Activated CD8-positive, alpha-beta memory T cell treated with anti-CD3 and anti-CD28 coated beads, Interleukin-2, amount 50 U/mL, for 24 hours (primary cell): ENCODE measurements around the gene ANKRD33B.

Experiments used
- DNase-seq: peaks from one replicate; pipeline ENCODE4 v3.0.0-alpha.2; 2020; ENCODE audit errors: extremely low read depth

Gene ANKRD33B

DNA sequence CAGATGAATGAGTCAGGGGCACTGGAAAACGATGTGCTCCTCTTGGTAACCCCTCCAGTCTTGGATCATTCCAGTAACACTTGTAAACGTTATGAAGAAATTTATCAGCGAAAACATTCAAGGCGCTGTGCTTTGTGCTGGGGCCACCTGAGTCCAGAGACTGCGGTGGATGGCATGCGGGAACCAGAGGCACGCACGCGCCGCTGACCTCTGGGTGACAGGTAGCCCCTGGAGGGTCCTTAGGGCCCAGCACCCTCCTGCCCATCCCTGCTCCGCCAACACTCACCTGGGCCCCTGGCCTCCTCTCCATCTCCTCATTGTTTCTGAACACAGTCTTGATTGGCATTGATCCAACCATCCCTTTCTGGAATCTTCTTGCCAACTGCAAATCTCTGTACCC lies 110.2 kb downstream of the ANKRD33B start:
- no peak for DNase-seq

DNA sequence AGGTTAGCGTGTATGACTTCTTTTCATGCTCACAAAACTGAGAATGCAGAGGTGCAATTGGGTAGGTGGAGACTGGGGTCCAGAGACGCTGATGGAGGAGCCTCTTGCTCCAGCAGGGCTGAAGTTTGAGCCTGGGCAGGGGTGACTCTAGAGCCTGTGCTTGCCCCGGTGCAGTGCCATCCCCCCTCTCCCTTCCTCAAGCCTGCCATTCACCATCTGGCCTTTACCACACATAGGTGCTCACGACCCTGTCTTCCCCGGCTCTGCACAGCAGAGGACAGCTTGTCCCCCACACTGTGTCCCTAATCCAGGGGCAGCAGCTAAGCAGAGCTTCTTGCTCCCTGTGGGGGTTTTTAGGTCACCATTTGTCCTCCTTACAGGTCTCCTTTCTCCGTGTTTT lies 110.7 kb downstream of the ANKRD33B start:
- DNase-seq = no peak

DNA sequence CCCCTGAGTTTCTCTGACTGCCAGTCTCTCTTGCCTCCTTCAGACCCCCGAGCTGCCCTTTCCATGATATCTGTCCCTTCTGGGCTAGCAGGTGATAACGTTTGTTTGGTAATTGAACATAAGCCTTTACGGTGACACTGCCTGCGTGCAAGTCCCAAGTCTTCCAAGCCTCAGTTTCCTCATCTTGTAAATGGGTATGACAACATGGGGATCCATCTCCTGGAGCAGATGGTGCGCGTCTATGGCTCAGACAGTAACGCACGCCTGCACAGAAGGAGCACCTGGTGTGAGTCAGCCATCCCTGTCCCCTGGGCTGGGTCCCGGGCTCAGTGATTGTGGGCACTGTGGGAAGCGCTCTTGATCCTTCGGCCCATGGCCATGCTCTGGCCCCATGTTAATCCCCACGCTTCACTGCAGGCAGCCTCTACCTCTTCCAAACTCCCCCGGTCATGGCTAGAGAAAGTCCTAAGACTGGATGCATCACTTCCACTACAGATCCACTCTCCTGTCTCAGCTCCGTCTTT lies 111.4 kb downstream of the ANKRD33B start:
- no peak for DNase-seq

DNA sequence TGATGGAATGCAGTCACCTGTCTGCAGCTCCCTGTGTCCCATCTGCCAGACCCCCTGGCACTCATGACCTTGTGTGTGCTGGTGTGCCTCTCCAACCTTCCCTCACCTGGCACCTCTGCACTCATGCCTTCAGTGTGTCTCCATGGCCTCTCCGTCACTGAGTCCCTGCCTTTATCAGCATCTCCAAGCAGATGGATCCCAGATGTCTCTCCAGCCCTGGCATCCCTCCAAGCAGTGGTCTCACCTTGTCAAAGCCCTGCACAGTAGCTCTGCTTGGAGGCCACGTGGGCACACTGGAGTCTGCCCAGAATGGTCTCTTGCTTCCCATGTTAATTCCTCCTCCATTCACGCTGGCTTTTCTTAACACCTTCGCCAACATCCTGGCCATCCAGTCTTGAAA lies 112.4 kb downstream of the ANKRD33B start:
- no peak for DNase-seq

DNA sequence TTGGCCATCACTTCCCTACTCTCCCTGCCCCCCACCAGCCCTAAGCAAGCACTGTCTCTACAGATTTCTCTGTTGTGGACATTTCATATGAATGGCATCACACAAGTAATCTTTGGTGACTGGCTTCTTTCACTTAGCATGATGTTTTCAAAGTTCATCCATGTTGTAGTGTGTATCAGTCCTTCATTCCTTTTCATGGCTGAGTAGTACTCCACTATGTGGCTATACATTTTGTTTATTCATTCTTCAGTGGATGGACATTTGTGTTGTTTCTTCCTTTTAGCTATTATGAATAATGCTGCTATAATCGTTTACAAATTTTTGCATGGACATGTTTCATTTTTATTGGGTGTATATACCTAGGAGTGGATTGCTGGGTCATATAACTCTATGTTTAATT lies 113.1 kb downstream of the ANKRD33B start:
- no peak for DNase-seq

DNA sequence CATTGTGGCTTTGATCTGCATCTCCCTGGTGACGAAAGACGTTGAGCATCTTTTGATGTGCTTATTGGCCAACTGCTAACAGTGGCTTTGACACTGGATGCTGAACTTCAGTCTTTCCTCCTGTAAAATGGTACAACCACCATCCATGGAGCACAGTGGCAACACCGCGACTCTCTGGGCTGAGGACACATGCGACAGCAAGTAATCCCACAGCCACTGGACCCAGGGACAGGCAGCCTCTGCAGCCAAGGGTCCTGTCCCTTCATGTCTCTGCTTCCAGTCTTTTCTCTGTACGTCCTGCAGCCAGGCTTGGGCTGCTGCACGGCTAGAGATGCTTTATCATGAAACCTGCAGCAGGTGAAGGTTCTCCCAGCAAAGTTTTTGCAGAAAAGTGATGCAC lies 113.7 kb downstream of the ANKRD33B start:
- no peak for DNase-seq

DNA sequence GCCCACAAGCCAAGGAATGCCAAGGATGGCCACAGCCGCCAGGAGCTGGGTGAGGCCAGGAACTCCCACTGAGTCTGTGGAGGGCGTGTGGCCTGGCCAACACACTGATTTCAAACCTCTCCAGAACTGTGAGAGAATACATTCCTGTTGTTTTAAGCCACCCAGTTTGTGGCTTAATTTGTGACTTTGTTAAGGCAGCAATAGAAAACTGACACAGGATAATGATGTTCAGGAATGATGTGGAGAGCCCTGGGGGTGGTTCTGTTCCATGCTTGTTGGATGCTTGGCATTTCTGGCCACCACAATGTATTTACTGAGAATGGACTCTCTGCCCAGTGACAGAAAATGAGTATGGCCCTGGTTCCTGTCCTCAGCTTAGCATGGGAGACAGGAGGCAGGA lies 114.4 kb downstream of the ANKRD33B start:
- no peak for DNase-seq

DNA sequence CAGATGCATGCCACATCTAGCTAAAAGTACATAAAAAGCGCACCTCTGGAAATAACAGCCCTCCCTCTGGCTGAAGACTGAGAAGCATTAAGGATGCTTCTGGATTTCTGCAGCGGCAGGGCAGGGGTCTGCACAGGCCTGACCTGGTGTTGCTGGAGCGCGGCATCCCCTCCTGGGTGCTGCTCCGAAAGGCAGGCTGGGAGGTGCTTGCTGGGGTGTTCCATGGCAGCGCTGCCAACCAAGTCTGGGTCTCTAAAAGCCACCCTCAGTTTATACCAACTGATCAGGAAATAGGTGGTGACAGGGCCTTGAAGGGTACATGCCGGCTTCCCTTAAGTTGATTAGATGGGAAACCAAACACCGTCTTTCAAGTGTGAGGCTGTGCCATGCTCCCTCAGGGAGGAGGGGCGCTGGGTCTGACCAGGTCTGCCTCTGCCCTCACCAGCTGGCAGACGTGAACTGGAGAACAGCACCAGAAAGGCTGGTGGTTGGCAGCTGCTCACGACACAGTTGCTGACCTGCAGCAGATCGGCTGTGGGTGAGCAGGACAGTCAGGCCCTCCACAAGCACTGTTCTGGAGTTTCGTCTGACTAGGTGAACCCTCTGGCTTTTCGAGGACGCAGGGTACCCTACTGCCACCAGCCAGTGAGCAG lies 115.6 kb downstream of the ANKRD33B start:
- DNase-seq = no peak

DNA sequence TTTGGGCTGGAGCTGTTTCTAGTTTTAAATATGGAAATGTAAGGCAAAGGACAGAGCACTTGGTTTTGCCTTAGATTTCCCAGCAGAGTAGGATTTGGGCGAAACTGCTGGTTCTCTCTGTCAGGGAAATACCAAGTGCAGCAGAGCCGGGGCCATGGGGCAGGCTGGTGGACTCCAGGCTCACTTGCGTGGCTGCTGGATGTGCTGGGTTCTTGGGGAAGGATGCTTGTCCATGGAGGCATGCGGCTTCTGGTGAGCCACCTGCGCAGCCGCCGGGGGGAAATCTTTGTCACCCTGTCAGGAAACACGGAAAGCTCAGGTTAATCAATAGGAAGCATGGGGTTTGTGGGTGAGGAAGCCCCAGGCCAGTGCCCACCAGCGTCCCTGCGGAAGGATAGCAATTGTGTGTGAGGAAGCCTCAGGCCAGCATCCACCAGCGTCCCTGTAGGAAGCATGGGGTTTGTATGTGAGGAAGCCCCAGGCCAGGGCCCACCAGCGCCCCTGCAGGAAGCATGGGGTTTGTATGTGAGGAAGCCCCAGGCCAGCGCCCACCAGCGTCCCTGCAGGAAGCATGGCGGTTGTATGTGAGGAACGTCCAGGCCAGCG lies 117.1 kb downstream of the ANKRD33B start:
- no peak for DNase-seq

DNA sequence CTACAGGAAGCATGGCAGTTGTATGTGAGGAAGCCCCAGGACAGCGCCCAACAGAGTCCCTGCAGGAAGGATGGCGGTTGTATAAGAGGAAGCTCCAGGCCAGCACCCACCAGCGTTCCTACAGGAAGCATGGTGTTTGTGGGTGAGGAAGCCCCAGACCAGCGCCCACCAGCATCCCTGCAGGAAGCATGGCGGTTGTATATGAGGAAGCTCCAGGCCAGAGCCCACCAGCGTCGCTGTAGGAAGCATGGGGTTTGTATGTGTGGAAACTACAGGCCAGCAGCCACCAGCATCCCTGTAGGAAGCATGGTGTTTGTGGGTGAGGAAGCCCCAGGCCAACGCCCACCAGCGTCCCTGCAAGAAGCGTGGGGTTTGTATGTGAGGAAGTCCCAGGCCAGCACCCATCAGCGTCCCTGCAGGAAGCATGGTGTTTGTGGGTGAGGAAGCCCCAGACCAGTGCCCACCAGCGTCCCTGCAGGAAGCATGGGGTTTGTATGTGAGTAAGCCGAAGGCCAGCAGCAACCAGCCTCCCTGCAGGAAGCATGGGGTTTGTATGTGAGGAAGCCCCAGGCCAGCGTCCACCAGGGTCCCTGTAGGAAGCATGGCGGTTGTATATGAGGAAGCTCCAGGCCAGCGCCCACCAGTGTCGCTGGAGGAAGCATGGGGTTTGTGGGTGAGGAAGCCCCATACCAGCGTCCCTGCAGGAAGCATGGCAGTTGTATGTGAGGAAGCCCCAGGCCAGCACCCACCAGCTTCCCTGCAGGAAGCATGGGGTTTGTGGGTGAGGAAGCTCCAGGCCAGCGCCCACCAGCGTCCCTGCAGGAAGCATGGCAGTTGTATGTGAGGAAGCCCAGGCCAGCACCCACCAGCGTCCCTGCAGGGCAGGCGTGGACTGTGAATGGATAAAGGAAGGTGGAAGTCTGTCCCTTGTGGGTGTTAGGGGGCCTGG lies 118.1 kb downstream of the ANKRD33B start:
- no peak for DNase-seq

DNA sequence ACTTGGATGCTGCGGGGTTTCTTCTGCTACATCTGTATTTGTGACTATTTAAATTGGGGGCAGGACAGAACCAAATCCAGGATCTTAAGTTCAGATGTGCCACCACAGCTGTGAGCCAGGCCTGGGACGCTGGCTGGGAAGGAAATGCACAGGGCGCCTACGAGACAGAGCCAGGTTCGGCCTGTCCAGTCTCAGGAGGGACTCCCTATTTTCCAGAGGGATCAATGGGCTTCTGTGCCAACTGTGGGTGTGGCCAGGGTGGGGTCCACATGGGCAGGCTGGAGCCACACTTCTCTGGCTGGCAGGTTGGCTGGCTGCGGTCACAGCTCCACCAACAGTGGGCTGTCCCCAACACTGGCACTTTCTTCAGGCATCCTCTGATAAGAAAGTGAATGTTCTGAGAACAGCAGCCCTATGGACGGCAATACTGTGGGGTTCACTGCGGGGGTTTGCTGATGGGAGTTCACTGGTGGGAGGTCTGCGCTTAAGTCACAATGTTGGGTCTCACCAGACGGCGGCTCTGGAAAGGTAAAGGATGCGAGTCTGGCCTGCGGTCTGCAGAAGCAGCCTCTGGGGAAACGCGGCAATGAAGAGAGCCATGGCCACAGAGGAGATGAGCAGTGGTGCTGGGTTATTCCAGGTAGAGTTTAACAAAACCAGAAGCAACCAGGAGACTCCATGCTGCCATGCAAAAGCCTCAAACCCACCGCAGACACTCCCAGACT lies 119.1 kb downstream of the ANKRD33B start:
- DNase-seq = no peak

DNA sequence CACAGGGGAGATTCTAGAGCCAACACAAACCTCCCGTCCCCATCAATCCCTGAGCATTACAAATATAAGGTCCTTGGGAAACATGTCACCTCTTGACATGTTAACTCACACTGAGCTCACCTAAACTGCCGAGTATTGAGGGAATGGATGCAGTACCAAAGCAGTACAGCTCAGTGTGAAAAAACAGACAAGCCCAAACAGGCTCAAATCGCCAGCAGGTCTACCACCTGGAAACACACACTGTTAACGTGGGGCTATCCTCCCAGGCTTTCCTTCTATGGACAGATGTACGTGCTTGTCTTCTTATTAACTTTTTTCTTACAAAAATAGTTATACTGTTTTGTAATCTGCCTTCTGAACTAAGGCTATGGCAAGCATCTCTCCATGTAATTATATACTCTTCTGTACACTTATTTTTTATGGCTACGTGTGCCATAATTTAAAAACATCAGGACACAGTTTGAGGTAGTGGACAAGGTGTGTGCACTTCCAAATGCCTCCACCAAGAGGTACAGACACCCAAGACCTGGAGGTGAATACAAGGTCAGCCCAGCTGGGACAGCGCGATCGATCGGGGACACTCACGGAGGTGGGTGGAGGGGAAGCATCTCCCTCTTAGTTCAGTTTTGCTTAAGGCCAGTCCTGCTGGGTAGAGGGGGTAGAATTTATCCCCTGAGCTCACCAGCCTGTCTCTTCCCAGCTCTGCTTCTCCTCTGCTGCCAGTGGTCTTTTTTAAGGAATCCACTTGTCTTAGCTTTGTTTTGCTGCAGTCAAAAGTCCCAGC lies 120.6 kb downstream of the ANKRD33B start:
- no peak for DNase-seq

DNA sequence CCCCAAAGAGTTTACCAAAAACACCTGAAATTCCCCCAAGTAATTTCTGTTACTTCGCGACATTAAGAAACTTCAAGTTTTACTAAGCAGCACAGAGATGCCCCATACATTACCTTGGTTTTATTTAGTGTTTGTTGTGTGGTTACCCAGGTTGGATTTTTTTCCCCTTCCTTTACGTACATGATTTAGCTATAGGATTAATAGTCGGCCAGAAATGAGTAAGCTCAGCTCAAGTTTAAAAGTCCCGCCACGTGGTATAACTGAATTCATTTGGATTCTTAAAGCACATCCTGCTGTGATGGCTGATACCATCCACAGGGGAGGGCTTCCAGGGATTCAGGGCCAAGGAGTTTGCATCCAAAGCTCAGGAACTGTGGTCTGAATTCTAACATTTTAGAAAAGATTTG lies 121.2 kb downstream of the ANKRD33B start:
- no peak for DNase-seq

DNA sequence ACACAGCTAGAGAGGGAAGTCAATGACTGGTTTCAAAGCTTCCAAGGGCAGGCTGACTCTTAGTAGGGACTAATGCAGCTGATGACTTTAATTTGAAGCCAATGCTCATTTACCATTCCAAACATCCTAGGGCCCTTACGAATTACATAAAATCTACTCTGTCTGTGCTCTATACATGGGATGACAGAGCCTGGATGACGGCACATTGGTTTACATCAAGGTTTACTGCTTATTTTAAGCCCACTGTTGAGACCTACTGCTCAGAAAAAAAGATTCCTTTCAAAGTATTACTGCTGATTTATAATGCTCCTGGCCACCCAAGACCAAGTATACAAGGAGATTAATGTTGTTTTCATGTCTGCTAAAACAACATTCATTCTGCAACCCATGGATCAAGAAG lies 123.0 kb downstream of the ANKRD33B start:
- no peak for DNase-seq

DNA sequence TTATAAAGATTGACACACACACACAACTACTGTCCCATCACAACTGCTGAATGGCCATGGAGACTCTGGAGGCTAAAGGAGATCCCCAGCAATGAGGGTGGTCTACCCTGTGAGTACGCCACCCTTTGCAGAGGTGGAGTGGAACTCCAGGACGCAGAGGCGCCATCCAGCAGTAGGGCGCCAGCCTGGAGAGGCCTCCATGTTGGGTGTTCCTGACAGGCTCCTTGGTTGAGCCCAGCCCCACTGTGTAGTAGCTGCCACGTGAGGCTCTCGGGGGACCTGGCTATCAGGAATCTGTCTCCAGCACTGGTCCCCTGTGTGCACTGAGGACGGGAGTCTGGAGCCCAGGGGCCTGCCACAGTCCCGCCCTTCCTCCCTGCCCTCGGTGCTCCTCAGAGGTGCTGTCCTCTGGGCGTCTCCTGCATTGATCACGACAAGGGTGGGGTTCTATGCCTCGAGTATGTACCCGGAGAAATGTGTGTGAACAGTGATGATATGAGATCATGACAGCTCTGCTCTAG lies 124.8 kb downstream of the ANKRD33B start:
- no peak for DNase-seq

DNA sequence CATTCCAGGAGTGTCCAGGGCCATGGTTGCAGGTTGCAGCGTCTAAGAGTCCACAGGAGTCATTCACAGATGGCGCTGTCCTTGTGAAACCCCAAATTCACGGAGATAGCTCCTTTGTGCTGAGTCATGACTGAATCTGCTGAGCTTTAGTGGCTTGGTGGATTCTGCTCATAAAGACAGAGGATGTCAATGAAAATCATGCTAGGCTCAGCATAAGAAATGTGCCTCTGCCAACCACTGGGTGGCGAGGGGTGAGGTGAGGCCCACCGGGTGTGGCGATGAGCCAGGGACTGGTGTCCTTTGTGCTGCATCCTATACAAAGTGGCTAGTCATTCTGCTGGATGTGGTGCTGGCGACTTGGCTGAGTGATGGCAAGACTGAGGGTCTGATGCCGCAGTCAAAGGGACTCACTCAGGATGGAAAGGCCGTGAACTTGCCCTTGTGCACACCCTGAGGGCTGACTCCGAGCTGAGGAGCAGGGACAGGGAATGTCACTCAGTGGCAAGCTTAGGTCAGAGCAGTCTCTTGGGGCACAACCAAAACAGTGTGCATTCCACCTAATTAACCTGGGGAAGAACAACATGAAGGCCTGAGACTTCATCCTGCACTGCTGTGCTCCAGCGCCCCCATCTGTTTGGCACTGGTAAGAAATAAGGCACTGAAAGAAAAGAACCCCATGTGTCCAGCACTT lies 125.7 kb downstream of the ANKRD33B start:
- no peak for DNase-seq

DNA sequence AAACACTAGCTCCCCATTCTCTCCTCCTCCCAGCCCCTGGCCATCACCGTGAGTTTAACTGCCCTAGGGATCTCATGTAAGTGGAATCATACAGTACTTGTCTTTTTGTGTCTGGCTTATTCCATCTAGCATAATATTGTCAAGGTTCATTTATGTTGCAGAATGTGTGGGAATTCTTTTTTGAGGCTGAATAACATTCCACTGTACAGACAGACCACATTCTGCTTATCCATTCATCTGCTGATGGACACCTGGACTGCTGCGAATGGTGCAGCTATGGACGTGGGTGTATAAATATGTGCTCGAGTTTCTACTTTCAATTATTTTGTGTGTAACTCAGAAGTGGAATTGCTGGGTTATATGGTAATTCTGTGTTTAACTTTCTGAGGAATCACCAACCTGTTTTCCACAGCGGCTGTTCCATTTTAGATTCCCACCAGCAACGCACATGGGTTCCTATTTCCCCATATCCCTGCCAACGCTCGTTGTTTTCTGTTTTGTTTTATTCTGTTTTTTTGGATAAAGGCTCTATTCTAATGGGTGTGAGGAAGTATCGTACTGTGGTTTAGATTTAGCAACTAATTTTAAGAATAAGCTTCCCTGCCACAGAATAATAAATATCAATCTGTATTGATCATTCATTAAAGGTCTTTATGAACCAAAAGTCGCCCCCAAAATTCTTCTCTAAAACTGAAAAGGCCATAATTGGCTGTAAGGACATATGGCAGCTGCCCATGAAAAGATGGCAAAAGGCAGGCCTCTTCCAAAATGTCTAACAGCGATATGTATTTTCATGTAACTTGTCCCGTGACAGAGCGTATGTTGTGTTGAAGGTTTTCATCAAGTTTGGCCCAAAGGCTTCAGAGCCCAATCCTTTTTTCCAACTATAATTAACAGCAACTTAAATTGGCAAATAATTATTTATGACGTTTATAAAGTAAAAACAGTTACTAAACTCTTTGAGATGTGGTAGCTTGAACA lies 126.9 kb downstream of the ANKRD33B start:
- no peak for DNase-seq

DNA sequence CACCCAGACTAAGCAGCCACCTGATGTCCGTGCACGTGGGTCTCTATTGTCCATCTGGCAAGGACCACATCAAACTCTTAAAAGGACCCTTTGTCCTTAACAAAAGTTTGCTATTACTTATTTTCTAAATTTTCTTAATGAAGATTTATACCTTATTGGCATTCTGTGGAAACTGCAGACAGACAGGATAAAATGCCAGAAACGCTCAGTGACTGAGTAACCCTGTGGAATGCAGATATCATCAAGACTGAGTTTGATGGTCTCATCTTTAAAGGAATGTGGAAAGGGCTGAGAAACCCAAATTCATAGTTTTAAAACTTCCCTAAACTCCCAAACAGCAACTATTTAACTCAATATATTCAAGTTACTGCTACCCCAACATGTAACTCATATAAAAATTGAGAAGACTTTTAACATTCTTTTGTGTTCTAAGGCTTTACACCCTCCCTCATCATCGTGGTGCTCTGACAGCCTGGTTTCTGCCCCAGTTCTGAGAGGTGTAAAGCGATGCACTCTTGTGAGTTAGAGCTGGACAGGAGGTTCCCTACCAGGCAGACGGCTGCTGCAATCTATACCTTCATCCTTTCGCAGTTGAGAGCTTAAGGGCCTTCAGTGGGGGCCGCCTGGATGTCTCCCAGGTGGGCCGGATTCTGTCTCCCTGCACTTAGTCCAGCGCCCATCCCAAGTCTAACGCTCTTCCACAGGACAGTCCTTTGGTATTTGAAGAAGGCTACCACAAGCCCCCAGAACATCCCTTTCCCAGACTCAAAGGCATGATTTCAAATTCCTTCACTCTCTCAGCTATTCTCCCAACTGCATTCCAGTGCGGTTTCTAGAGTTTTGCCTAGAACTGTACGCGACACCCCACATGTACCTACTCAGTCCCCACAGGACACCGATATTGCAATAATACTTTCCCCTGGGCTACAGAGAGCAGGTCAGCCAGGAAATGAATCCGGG lies 128.2 kb downstream of the ANKRD33B start:
- DNase-seq = no peak
